ENCODE measurements around the gene ULK2.

ULK2 gene

DNA sequence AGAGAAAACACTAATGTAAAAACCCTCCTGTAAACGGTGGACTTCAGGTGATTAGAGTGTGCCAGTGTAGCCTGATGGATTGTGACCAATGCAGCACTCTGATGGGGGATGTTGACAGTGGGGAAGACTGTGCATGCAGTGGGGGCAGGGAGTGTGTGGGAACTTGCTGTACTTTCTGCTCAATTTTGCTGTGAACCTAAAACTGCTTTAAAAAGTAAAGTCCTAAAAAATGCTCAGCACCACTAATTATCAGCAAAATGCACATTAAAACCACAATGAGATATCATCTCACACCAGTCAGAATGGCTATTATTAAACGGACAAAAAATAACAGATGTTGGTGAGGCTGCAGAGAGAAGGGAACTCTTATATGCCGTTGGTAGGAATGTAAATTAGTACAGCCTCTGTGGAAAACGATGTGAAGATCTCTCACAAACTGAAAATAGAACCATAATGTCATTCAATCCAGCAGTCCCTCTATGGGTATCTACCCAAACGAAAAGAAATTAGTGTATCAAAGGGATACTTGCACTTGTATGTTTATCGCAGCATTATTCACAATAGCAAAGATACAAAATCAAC, 9.7 kb upstream of the ULK2 start:
- H3K36me3 ChIP-seq (ENCODE audit: low read length) = no peaks in the 10 kb centered on the region
- no peak overlapping the region for H2AFZ ChIP-seq (ENCODE audit: low read depth, low read length, severe bottlenecking)
- no peaks in the 10 kb centered on the region for H3F3A ChIP-seq (ENCODE audit: insufficient read depth)
- no peaks in the 10 kb centered on the region for H4K20me1 ChIP-seq (ENCODE audit: low read depth, low read length)
- H3K4me2 ChIP-seq (ENCODE audit: low read depth, low read length, poor library complexity, severe bottlenecking) = no peak overlapping the region
- TF ChIP-seq EZH2phosphoT487 (conservative IDR thresholded peaks at IDR 0.05; ENCODE audit: low read length) = no peak
- TF ChIP-seq, protein P1, sequence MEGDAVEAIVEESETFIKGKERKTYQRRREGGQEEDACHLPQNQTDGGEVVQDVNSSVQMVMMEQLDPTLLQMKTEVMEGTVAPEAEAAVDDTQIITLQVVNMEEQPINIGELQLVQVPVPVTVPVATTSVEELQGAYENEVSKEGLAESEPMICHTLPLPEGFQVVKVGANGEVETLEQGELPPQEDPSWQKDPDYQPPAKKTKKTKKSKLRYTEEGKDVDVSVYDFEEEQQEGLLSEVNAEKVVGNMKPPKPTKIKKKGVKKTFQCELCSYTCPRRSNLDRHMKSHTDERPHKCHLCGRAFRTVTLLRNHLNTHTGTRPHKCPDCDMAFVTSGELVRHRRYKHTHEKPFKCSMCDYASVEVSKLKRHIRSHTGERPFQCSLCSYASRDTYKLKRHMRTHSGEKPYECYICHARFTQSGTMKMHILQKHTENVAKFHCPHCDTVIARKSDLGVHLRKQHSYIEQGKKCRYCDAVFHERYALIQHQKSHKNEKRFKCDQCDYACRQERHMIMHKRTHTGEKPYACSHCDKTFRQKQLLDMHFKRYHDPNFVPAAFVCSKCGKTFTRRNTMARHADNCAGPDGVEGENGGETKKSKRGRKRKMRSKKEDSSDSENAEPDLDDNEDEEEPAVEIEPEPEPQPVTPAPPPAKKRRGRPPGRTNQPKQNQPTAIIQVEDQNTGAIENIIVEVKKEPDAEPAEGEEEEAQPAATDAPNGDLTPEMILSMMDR (IDR thresholded peaks at IDR 0.05; ENCODE audit: insufficient read depth, low read length, poor library complexity, severe bottlenecking) = no peak
- H3K79me2 ChIP-seq (ENCODE audit: insufficient read depth, low read length) = no peaks in the 10 kb centered on the region
- no peak overlapping the region for H3K4me3 ChIP-seq (ENCODE audit: insufficient read depth, low read length, poor library complexity, severe bottlenecking)
- no peaks in the 10 kb centered on the region for H3K9me3 ChIP-seq (ENCODE audit: insufficient read depth, low read length)
- H3K27ac ChIP-seq (ENCODE audit: low read depth, low read length) = no peak overlapping the region
- H3K27me3 ChIP-seq (ENCODE audit: low read length) = no peaks in the 10 kb centered on the region
- H3K9ac ChIP-seq (ENCODE audit: low read length) = no peak overlapping the region
- H3K9me2 ChIP-seq (replicated peaks; ENCODE audit: insufficient read depth, low read length) = no peaks in the 10 kb centered on the region

DNA sequence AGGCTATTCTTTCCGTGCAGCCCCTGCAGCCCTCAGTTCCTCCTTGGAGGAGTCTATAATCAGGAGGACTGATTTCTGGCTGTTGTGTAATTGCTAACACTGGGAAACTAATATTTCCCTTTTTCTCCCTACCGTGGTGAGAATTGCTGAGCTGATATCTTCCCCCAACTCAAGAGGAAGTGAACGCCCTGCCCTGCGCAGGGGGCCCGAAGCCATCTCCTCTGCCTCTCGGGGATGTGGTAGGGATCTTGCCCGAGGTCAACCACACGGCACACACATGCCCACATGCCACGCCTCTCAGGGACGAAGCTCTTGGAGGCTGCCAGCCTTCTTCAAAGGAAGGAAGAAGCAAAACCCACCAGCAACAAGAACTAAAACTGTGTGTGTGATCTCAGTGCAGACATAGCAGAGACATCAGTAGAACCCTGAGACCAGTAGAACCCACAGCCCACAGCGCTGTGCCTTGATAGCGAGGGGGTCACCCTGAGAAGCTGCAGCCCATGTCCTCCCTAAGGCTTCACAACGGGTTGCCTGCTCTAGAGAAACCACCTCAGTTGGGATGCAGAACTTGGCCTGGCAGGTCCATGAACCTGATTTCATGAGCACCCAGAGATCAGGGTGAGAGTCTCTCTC, 8.9 kb upstream of the ULK2 start:
- H3K4me2 ChIP-seq (ENCODE audit: low read depth, low read length, poor library complexity, severe bottlenecking) = no peak overlapping the region
- H3K36me3 ChIP-seq (ENCODE audit: low read length) = no peaks in the 10 kb centered on the region
- no peaks in the 10 kb centered on the region for H3K9me3 ChIP-seq (ENCODE audit: insufficient read depth, low read length)
- no peak overlapping the region for H3K27ac ChIP-seq (ENCODE audit: low read depth, low read length)
- no peaks in the 10 kb centered on the region for H3K9me2 ChIP-seq (replicated peaks; ENCODE audit: insufficient read depth, low read length)
- H3F3A ChIP-seq (ENCODE audit: insufficient read depth) = no peaks in the 10 kb centered on the region
- TF ChIP-seq, protein P1 (IDR thresholded peaks at IDR 0.05; ENCODE audit: insufficient read depth, low read length, poor library complexity, severe bottlenecking) = no peak
- no peak for TF ChIP-seq EZH2phosphoT487 (conservative IDR thresholded peaks at IDR 0.05; ENCODE audit: low read length)
- H3K79me2 ChIP-seq (ENCODE audit: insufficient read depth, low read length) = no peaks in the 10 kb centered on the region
- no peak overlapping the region for H3K9ac ChIP-seq (ENCODE audit: low read length)
- H3K27me3 ChIP-seq (ENCODE audit: low read length) = no peaks in the 10 kb centered on the region
- no peaks in the 10 kb centered on the region for H4K20me1 ChIP-seq (ENCODE audit: low read depth, low read length)
- no peak overlapping the region for H2AFZ ChIP-seq (ENCODE audit: low read depth, low read length, severe bottlenecking)
- H3K4me3 ChIP-seq (ENCODE audit: insufficient read depth, low read length, poor library complexity, severe bottlenecking) = no peak overlapping the region

DNA sequence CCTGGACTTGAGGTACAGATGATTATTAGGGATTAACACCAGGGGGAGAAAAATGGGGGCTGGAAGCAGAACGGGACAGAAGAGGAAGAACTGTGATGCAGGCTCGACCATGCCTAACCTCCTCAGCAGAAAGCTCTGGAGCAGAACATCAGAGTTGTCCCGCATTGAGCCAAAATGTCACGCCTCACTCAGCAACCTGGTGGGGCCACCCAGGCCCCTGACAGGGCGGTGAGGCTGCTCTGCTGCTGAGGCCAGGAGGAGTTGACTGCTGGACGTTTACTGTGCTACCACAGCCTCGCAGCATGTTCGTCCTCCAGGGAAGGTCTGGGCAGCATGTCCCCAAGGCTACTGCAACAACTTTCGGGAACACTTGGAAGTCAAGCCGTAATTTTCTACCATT, 6.5 kb upstream of the ULK2 start:
- Histone ChIP-seq H4K20me1 (ENCODE audit: low read depth, low read length) (no peaks in the 10 kb centered on the region), H3K4me3 (ENCODE audit: insufficient read depth, low read length, poor library complexity, severe bottlenecking) (no peak overlapping the region), H3K9ac (ENCODE audit: low read length) (no peak overlapping the region), H2AFZ (ENCODE audit: low read depth, low read length, severe bottlenecking) (no peak overlapping the region), H3K79me2 (ENCODE audit: insufficient read depth, low read length) (no peaks in the 10 kb centered on the region), H3K4me2 (ENCODE audit: low read depth, low read length, poor library complexity, severe bottlenecking) (no peak overlapping the region), H3K27me3 (ENCODE audit: low read length) (no peaks in the 10 kb centered on the region), H3F3A (ENCODE audit: insufficient read depth) (no peaks in the 10 kb centered on the region), H3K9me2 (replicated peaks; ENCODE audit: insufficient read depth, low read length) (no peaks in the 10 kb centered on the region), H3K27ac (ENCODE audit: low read depth, low read length) (no peak overlapping the region), H3K36me3 (ENCODE audit: low read length) (no peaks in the 10 kb centered on the region), H3K9me3 (ENCODE audit: insufficient read depth, low read length) (no peaks in the 10 kb centered on the region)
- TF ChIP-seq, protein P1 (IDR thresholded peaks at IDR 0.05; ENCODE audit: insufficient read depth, low read length, poor library complexity, severe bottlenecking) = no peak
- no peak for TF ChIP-seq EZH2phosphoT487 (conservative IDR thresholded peaks at IDR 0.05; ENCODE audit: low read length)

Data from SU-DHL-6 (cell line).